ENCODE results near the gene CCDC47.
A peak's percentile ranks its signal among the peaks of the same experiment; 100 is the strongest.

The CCDC47 gene

GRCh38 chr17:63790057-63790456, 16.7 kb upstream of the CCDC47 start:
- H4K8ac ChIP-seq (ENCODE audit: low read depth, low read length) = no peak overlapping the region
- no peaks in the 10 kb centered on the region for H3K27me3 ChIP-seq (ENCODE audit: insufficient read depth, low read length)
- H3K23ac ChIP-seq (ENCODE audit: low read length) = no peak overlapping the region
- no peak overlapping the region for H2AFZ ChIP-seq (ENCODE audit: insufficient read depth, low read length, poor library complexity)
- no peak overlapping the region for H2AK5ac ChIP-seq (ENCODE audit: low read length)
- no peak overlapping the region for H3K9ac ChIP-seq (ENCODE audit: low read length)
- H3K79me2 ChIP-seq (ENCODE audit: control insufficient read depth, insufficient read depth, low read length, poor library complexity) = peaks cover 1% of the 10 kb centered on the region
- peaks cover 49 to 56% of the 10 kb centered on the region in 2 experiments for H3K36me3 ChIP-seq (ENCODE audit: control insufficient read depth in 1 of 2, insufficient read depth in 2 of 2, low read length in 2 of 2)
- no peak overlapping the region for H3K14ac ChIP-seq (ENCODE audit: low read length)
- no peak overlapping the region for H3K27ac ChIP-seq (ENCODE audit: low read depth, low read length)
- DNase-seq = no peak
- no peak overlapping the region for H3K4me3 ChIP-seq (ENCODE audit: low read depth, low read length)
- WGBS (ENCODE audit: extremely low coverage, insufficient coverage, insufficient read length) = no CpG with 5 or more reads among the region's 6 CpGs
- H4K91ac ChIP-seq (ENCODE audit: low read depth, low read length) = no peak overlapping the region
- H3K4ac ChIP-seq (ENCODE audit: low read depth, low read length) = no peak overlapping the region
- no peak overlapping the region for H3K4me2 ChIP-seq (ENCODE audit: low read length)
- no peak overlapping the region for H3K18ac ChIP-seq (ENCODE audit: low read length)
- no peak overlapping the region for H4K12ac ChIP-seq (ENCODE audit: low read depth, low read length)
- H3K79me1 ChIP-seq (ENCODE audit: low read length) = no peaks in the 10 kb centered on the region
- no peak overlapping the region for H2BK5ac ChIP-seq (ENCODE audit: low read depth, low read length, poor library complexity)
- H2BK120ac ChIP-seq (ENCODE audit: insufficient read depth, low read length, poor library complexity) = no peak overlapping the region
- H3K4me1 ChIP-seq (ENCODE audit: control insufficient read depth in 1 of 2, insufficient read depth in 2 of 2, low read length in 2 of 2) = no peaks in the 10 kb centered on the region
- H2BK12ac ChIP-seq (ENCODE audit: low read length) = no peak overlapping the region
- no peaks in the 10 kb centered on the region for H3K9me3 ChIP-seq (ENCODE audit: insufficient read depth, low read depth, low read length)

GRCh38 chr17:63786971-63787711, 13.7 kb upstream of the CCDC47 start:
- H4K8ac ChIP-seq (ENCODE audit: low read depth, low read length) = no peak overlapping the region
- no peaks in the 10 kb centered on the region for H3K79me1 ChIP-seq (ENCODE audit: low read length)
- no peak overlapping the region for H4K12ac ChIP-seq (ENCODE audit: low read depth, low read length)
- no peak overlapping the region for H3K9ac ChIP-seq (ENCODE audit: low read length)
- no peak overlapping the region for H3K27ac ChIP-seq (ENCODE audit: low read depth, low read length)
- H2AK5ac ChIP-seq (ENCODE audit: low read length) = no peak overlapping the region
- no peak overlapping the region for H3K18ac ChIP-seq (ENCODE audit: low read length)
- peaks cover 41% of the 10 kb centered on the region in 2 experiments for H3K36me3 ChIP-seq (ENCODE audit: control insufficient read depth in 1 of 2, insufficient read depth in 2 of 2, low read length in 2 of 2)
- no CpG with 5 or more reads among the region's 13 CpGs for WGBS (ENCODE audit: extremely low coverage, insufficient coverage, insufficient read length)
- H3K4me2 ChIP-seq (ENCODE audit: low read length) = no peak overlapping the region
- H3K4me1 ChIP-seq (ENCODE audit: control insufficient read depth in 1 of 2, insufficient read depth in 2 of 2, low read length in 2 of 2) = no peaks in the 10 kb centered on the region
- no peak overlapping the region for H3K23ac ChIP-seq (ENCODE audit: low read length)
- no peak overlapping the region for H2BK5ac ChIP-seq (ENCODE audit: low read depth, low read length, poor library complexity)
- peaks cover 9% of the 10 kb centered on the region for H3K79me2 ChIP-seq (ENCODE audit: control insufficient read depth, insufficient read depth, low read length, poor library complexity)
- H3K4ac ChIP-seq (ENCODE audit: low read depth, low read length) = no peak overlapping the region
- H3K4me3 ChIP-seq (ENCODE audit: low read depth, low read length) = no peak overlapping the region
- H2BK120ac ChIP-seq (ENCODE audit: insufficient read depth, low read length, poor library complexity) = no peak overlapping the region
- H2AFZ ChIP-seq (ENCODE audit: insufficient read depth, low read length, poor library complexity) = no peak overlapping the region
- no peaks in the 10 kb centered on the region for H3K27me3 ChIP-seq (ENCODE audit: insufficient read depth, low read length)
- no peak overlapping the region for H2BK12ac ChIP-seq (ENCODE audit: low read length)
- no peak overlapping the region for H4K91ac ChIP-seq (ENCODE audit: low read depth, low read length)
- no peaks in the 10 kb centered on the region for H3K9me3 ChIP-seq (ENCODE audit: insufficient read depth, low read depth, low read length)
- H3K14ac ChIP-seq (ENCODE audit: low read length) = no peak overlapping the region
- peak in 1 of 2 donors; percentile 18 for DNase-seq

- no peak for DNase-seq
- Histone ChIP-seq H3K27ac (ENCODE audit: low read depth, low read length) (no peak overlapping the region), H3K79me2 (ENCODE audit: control insufficient read depth, insufficient read depth, low read length, poor library complexity) (peaks cover 9% of the 10 kb centered on the region), H3K18ac (ENCODE audit: low read length) (no peak overlapping the region), H4K8ac (ENCODE audit: low read depth, low read length) (no peak overlapping the region), H2BK12ac (ENCODE audit: low read length) (no peak overlapping the region), H2BK120ac (ENCODE audit: insufficient read depth, low read length, poor library complexity) (no peak overlapping the region), H2BK5ac (ENCODE audit: low read depth, low read length, poor library complexity) (no peak overlapping the region), H3K23ac (ENCODE audit: low read length) (no peak overlapping the region), H3K4me1 (ENCODE audit: control insufficient read depth in 1 of 2, insufficient read depth in 2 of 2, low read length in 2 of 2) (no peaks in the 10 kb centered on the region), H3K36me3 (ENCODE audit: control insufficient read depth in 1 of 2, insufficient read depth in 2 of 2, low read length in 2 of 2) (peaks cover 36 to 37% of the 10 kb centered on the region in 2 experiments), H3K4me2 (ENCODE audit: low read length) (no peak overlapping the region), H3K14ac (ENCODE audit: low read length) (no peak overlapping the region), H3K9me3 (ENCODE audit: insufficient read depth, low read depth, low read length) (no peaks in the 10 kb centered on the region), H2AFZ (ENCODE audit: insufficient read depth, low read length, poor library complexity) (no peak overlapping the region), H2AK5ac (ENCODE audit: low read length) (no peak overlapping the region), H3K9ac (ENCODE audit: low read length) (no peak overlapping the region), H3K27me3 (ENCODE audit: insufficient read depth, low read length) (no peaks in the 10 kb centered on the region), H3K4ac (ENCODE audit: low read depth, low read length) (no peak overlapping the region), H3K4me3 (ENCODE audit: low read depth, low read length) (no peak overlapping the region), H3K79me1 (ENCODE audit: low read length) (no peaks in the 10 kb centered on the region), H4K91ac (ENCODE audit: low read depth, low read length) (no peak overlapping the region), H4K12ac (ENCODE audit: low read depth, low read length) (no peak overlapping the region)
- no CpG with 5 or more reads among the region's 1 CpG for WGBS (ENCODE audit: extremely low coverage, insufficient coverage, insufficient read length)
These were observed 12.7 kb upstream of the CCDC47 start for GRCh38 chr17:63786117-63786516.

GRCh38 chr17:63785556-63785955, 12.2 kb upstream of the CCDC47 start:
- DNase-seq = no peak
- Histone ChIP-seq H3K4me1 (ENCODE audit: control insufficient read depth in 1 of 2, insufficient read depth in 2 of 2, low read length in 2 of 2) (no peaks in the 10 kb centered on the region), H3K9me3 (ENCODE audit: insufficient read depth, low read depth, low read length) (no peaks in the 10 kb centered on the region), H3K36me3 (ENCODE audit: control insufficient read depth in 1 of 2, insufficient read depth in 2 of 2, low read length in 2 of 2) (peaks cover 34 to 35% of the 10 kb centered on the region in 2 experiments), H3K14ac (ENCODE audit: low read length) (no peak overlapping the region), H3K27ac (ENCODE audit: low read depth, low read length) (no peak overlapping the region), H2AK5ac (ENCODE audit: low read length) (no peak overlapping the region), H2BK120ac (ENCODE audit: insufficient read depth, low read length, poor library complexity) (no peak overlapping the region), H3K79me1 (ENCODE audit: low read length) (no peaks in the 10 kb centered on the region), H4K91ac (ENCODE audit: low read depth, low read length) (no peak overlapping the region), H4K12ac (ENCODE audit: low read depth, low read length) (no peak overlapping the region), H2BK12ac (ENCODE audit: low read length) (no peak overlapping the region), H2BK5ac (ENCODE audit: low read depth, low read length, poor library complexity) (no peak overlapping the region), H3K4me2 (ENCODE audit: low read length) (no peak overlapping the region), H3K23ac (ENCODE audit: low read length) (no peak overlapping the region), H4K8ac (ENCODE audit: low read depth, low read length) (no peak overlapping the region), H3K18ac (ENCODE audit: low read length) (no peak overlapping the region), H3K27me3 (ENCODE audit: insufficient read depth, low read length) (no peaks in the 10 kb centered on the region), H3K9ac (ENCODE audit: low read length) (no peak overlapping the region), H2AFZ (ENCODE audit: insufficient read depth, low read length, poor library complexity) (no peak overlapping the region), H3K79me2 (ENCODE audit: control insufficient read depth, insufficient read depth, low read length, poor library complexity) (peaks cover 9% of the 10 kb centered on the region), H3K4me3 (ENCODE audit: low read depth, low read length) (no peak overlapping the region), H3K4ac (ENCODE audit: low read depth, low read length) (no peak overlapping the region)
- no CpG with 5 or more reads among the region's 1 CpG for WGBS (ENCODE audit: extremely low coverage, insufficient coverage, insufficient read length)

Measured in trophoblast cell (in vitro differentiated cells and primary cell).